Coronary artery (tissue), 2 donors: Measurements from ENCODE around the gene FRAT1.

Source experiments
- DNase-seq: peaks from one replicate; pipeline ENCODE4 v3.0.0-alpha.2; 2017; ENCODE audit warnings: low spot score
- H3K27ac ChIP-seq, 2 donors: fragments of 200-600 bp; sonication (generic); one replicate each; pipeline ENCODE4 v1.5.1; 2016 to 2019
- H3K4me3 ChIP-seq: fragments of 200-600 bp; sonication (generic); 2 replicates; pipeline ENCODE4 v1.5.1; 2016; ENCODE audit warnings: mild to moderate bottlenecking, moderate library complexity
- CTCF ChIP-seq: fragments of 200-600 bp; sonication (generic); IDR thresholded peaks from one replicate; pipeline ENCODE4 v1.5.1; 2019; ENCODE audit warnings: antibody characterized with exemption

The FRAT1 gene

DNA sequence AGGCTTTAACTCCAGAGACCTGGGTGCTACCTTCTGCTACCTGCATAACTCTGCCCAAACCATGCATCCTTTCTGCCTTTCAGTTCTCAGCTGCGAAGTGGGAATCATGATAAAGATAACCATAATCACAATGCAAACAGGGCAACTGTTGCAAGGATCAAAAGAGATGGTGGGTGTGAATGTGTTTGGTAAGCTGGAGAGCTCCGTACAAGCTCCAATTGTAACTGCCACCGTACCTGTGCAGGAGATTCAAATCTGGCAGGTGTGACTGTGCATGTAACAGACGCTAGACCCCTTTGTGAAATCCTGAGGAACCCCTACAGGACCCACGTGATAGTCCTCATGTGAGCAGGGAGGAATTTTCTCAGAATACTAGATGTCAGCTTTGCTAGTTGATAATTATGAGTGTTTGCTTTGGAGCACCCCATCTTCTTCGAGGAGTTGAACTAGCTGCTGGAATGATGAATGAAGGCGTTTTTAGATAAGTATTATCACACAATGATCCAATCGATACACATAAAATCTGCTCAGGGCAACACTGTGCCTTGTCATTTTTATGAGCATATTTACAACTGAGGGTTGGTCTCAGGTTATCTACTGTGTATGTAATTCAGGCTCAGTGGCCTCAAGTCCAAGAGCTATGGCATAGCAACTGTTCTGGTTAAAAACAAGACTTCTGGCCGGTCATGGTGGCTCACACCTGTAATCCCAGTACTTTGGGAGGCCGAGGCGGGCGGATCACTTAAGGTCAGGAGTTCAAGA, 30.9 kb downstream of the FRAT1 start:
- DNase-seq, result no peak
- no peak overlapping the region for H3K27ac ChIP-seq
- H3K4me3 ChIP-seq, result no peak overlapping the region
- no peak for TF ChIP-seq CTCF

DNA sequence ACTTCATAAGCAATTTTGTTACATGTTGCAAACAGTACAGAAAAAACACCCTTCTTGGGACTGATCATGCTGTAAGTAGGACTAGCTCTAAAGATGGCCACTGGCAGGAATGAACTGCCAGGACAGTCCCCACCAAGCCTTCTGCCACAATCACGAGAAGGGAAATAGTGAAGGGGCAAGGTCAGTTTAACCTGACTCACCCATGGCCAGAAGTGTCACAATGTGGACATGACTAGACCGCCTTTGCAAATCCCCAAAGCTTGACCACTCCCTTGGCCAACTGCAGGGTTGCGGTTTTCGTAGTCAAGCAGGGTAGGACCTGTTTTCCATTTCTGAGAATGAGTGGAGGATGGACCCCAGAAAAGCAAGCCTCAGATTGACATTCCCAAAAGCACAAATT, 34.9 kb downstream of the FRAT1 start:
- TF ChIP-seq CTCF, result no peak
- H3K27ac ChIP-seq, result no peak overlapping the region
- DNase-seq, result no peak
- no peak overlapping the region for H3K4me3 ChIP-seq

DNA sequence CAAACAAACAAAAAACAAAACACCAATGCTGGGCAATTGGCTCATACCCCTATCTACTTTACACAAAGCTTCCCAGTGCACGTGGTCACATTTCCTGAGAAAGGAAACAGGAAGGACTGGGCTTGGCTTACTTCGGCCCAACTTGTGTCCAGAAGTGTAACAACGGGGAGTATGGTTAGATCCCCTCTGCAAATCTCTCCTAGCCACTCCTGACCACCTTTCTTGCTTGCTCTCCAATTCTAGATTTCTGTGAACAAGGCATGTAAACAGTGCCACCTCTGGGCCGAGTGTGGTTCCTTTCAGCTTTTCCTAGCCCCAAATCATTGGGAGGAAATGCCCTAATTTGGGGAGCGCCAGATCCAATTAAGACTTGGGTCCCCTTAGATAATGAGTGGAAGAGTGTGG, 36.5 kb downstream of the FRAT1 start:
- DNase-seq, result no peak
- H3K27ac ChIP-seq, result no peak overlapping the region
- no peak for TF ChIP-seq CTCF

DNA sequence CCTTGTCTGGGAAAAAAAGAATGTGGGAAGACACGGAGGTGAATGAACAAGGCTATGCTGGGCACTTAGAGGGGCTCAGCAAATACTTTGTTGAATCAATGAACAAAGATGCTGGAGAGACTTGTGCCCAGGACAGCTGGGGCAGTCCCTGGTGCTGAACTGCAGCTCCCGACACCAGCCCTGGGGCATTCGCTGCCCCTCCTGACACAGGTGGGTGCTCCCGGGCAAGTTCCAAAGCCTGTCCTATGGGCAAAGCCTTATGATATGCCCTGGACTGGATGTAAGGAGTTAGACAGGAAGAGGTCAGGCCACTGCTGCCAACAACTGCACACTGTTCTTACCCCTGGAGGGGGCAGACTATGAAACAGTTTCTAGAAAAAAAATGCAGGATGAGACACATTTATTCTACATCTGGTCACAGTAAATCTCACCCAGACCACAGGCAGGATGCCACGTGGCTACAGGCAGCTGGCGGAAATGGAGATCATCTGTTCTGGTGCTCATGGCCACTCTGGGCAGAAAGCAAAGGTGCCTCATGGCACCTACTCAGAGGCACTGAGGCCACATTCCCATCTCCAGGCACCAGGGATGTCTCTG, 37.3 kb downstream of the FRAT1 start:
- no peak for TF ChIP-seq CTCF
- H3K27ac ChIP-seq, result no peak overlapping the region
- H3K4me3 ChIP-seq, result no peak overlapping the region
- DNase-seq, result no peak

More for the DNA sequence above, 36.5 kb downstream of the FRAT1 start:
- no peak overlapping the region for H3K4me3 ChIP-seq

- Histone ChIP-seq H3K4me3 (no peak overlapping the region), H3K27ac (no peak overlapping the region)
- DNase-seq, result no peak
- TF ChIP-seq CTCF, result no peak
Observed at GRCh38 chr10:97356918-97357317, 37.8 kb downstream of the FRAT1 start.

GRCh38 chr10:97358349-97358748, 39.3 kb downstream of the FRAT1 start:
- TF ChIP-seq CTCF, result no peak

GRCh38 chr10:97358781-97359180, 39.7 kb downstream of the FRAT1 start:
- no peak for TF ChIP-seq CTCF
- H3K4me3 ChIP-seq, result no peak overlapping the region
- no peak for DNase-seq
- no peak overlapping the region for H3K27ac ChIP-seq

More at GRCh38 chr10:97358349-97358748, 39.3 kb downstream of the FRAT1 start:
- DNase-seq, result no peak
- no peak overlapping the region for H3K27ac ChIP-seq
- no peak overlapping the region for H3K4me3 ChIP-seq
